GM12801 (cell line): Measurements from ENCODE around the gene OIT3.

Experiments used
- CTCF ChIP-seq: IDR thresholded peaks from one replicate; pipeline ENCODE4 v1.5.1; 2011; ENCODE audit warnings: control low read depth; ENCODE audit not compliant: insufficient read length; ENCODE audit errors: extremely low read depth

Gene OIT3

GRCh38 chr10:72981028-72981881, 87.7 kb downstream of the OIT3 start:
- no peak for TF ChIP-seq CTCF

DNA sequence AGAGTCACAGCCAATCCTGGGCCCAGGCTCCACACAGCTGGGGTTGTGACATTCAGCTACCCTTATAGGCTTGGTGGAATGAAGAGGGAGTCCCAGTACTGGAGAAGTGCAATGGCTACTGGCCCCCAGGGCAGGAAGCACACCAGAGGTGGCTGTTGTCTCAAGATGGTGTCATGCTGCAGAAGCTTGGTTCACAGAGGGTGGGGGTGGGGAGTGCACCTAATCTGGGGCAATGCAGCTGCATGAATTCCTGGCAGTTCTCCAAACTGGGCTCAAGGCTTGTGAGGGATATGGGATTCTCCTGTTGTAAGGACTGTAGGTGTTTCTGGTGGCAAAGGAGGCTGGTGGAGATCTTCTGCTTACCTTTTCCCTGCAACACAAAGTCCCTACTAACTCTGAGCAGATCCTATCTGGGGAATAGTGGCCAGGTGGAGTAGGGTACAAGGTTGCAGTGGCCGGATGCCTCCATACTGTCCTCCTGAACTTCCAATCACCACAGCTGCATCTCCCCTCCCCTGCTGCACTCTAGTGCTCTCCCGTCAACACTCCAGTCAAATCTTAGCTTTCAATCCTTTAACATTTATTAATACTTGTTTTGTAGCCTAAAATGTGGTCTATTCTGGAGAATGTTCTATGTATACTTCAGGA, 88.5 kb downstream of the OIT3 start:
- no peak for TF ChIP-seq CTCF
